Measurements from ENCODE around the gene STPG4.
"Not testable (repeated sequence)": the region's sequence is repeated elsewhere in the genome, so short reads cannot be mapped to it uniquely, and the experiment has no call there.

DNA sequence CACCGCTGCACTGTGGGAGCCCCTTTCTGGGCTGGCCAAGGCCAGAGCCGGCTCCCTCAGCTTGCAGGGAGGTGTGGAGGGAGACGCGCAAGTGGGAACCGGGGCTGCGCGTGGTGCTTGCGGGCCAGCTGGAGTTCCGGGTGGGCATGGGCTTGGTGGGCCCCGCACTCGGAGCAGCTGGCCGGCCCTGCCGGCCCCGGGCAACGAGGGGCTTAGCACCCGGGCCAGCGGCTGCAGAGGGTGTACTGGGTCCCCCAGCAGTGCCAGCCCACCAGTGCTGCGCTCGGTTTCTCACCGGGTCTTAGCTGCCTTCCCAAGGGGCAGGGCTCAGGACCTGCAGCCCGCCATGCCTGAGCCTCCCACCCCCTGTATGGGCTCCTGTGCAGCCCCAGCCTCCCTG, 47.9 kb downstream of the STPG4 start:
- TF ChIP-seq, protein P1, sequence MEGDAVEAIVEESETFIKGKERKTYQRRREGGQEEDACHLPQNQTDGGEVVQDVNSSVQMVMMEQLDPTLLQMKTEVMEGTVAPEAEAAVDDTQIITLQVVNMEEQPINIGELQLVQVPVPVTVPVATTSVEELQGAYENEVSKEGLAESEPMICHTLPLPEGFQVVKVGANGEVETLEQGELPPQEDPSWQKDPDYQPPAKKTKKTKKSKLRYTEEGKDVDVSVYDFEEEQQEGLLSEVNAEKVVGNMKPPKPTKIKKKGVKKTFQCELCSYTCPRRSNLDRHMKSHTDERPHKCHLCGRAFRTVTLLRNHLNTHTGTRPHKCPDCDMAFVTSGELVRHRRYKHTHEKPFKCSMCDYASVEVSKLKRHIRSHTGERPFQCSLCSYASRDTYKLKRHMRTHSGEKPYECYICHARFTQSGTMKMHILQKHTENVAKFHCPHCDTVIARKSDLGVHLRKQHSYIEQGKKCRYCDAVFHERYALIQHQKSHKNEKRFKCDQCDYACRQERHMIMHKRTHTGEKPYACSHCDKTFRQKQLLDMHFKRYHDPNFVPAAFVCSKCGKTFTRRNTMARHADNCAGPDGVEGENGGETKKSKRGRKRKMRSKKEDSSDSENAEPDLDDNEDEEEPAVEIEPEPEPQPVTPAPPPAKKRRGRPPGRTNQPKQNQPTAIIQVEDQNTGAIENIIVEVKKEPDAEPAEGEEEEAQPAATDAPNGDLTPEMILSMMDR (IDR thresholded peaks at IDR 0.05): not testable (repeated sequence)
- not testable (repeated sequence) for TF ChIP-seq EP300 (IDR thresholded peaks at IDR 0.05)

Measured in sigmoid colon (tissue), 4 donors.